ENCODE measurements around the gene ZC3H12D.
A peak's percentile ranks its signal among the peaks of the same experiment; 100 is the strongest.
"Not testable (repeated sequence)": the region's sequence is repeated elsewhere in the genome, so short reads cannot be mapped to it uniquely, and the experiment has no call there.

Gene ZC3H12D

GRCh38 chr6:149457316-149457884 is 27.4 kb downstream of the ZC3H12D start:
- no peak for DNase-seq

GRCh38 chr6:149456311-149457021 is 28.3 kb downstream of the ZC3H12D start:
- no peak for DNase-seq

- no peak for DNase-seq
These were observed 29.6 kb downstream of the ZC3H12D start for GRCh38 chr6:149455031-149455732.

- DNase-seq: no peak
These were observed 30.4 kb downstream of the ZC3H12D start for GRCh38 chr6:149454346-149454848.

GRCh38 chr6:149453597-149454345 is 31.0 kb downstream of the ZC3H12D start:
- no peak for DNase-seq

GRCh38 chr6:149452037-149452939 is 32.5 kb downstream of the ZC3H12D start:
- no peak for DNase-seq

GRCh38 chr6:149451376-149452036 is 33.3 kb downstream of the ZC3H12D start:
- peak; percentile 49 for DNase-seq

GRCh38 chr6:149450679-149451375 is 34.0 kb downstream of the ZC3H12D start:
- DNase-seq: no peak

GRCh38 chr6:149449831-149450678 is 34.8 kb downstream of the ZC3H12D start:
- DNase-seq: no peak

GRCh38 chr6:149448821-149449453 is 35.9 kb downstream of the ZC3H12D start:
- DNase-seq: no peak

- DNase-seq: no peak
These were observed 37.9 kb downstream of the ZC3H12D start for GRCh38 chr6:149446791-149447376.

- no peak for DNase-seq
These were observed 39.2 kb downstream of the ZC3H12D start for GRCh38 chr6:149445573-149445972.

GRCh38 chr6:149445095-149445466 is 39.7 kb downstream of the ZC3H12D start:
- no peak for DNase-seq

- not testable (repeated sequence) for DNase-seq
These were observed 40.3 kb downstream of the ZC3H12D start for GRCh38 chr6:149444360-149445094.

GRCh38 chr6:149443411-149444181 is 41.2 kb downstream of the ZC3H12D start:
- no peak for DNase-seq

- DNase-seq: no peak
These were observed 43.1 kb downstream of the ZC3H12D start for GRCh38 chr6:149441740-149442139.

All from CD4-positive, alpha-beta T cell treated with Interleukin-17A for 4 hours (primary cell).